Sciatic nerve (tissue), 1 donor: ENCODE data around the gene ZC3H6. TPM values are rescaled to one million over a fixed set of nuclear protein-coding genes. Genes with fewer than 3 reads are reported as not detected.

ENCODE experiments used
- total RNA-seq: library from RNA; stranded (reverse); fragmentation: NEBNext Ultra II Directional; extraction: Animal tissue kit (Norgen Biotek cat#: 25700); gene quantifications from one replicate; pipeline ENCODE4 v1.2.1, GENCODE V29; 2021
- donor health status: DM: no; HTN: no; CAD: no.

The ZC3H6 gene
- total RNA-seq, 1 donor from 2014 or later, result 37.7 TPM

Other genes with a start within 250 kb of the ZC3H6 start
- gene TMEM87B, start 220.3 kb upstream of the ZC3H6 start, total RNA-seq, result 21.4 TPM
- 2.3 TPM for gene FBLN7, start 137.2 kb upstream of the ZC3H6 start, total RNA-seq
- gene ZC3H8, start 20.6 kb upstream of the ZC3H6 start, total RNA-seq, result 11.1 TPM
- 36.2 TPM for gene RGPD8, start 158.0 kb downstream of the ZC3H6 start, total RNA-seq
- 36.7 TPM for gene TTL, start 206.6 kb downstream of the ZC3H6 start, total RNA-seq